SK-N-SH (cell line): Measurements from ENCODE around the gene TAF5. TPM values are rescaled to one million over a fixed set of nuclear protein-coding genes. Genes with fewer than 3 reads are reported as not detected.
"Not testable (repeated sequence)": the region's sequence is repeated elsewhere in the genome, so short reads cannot be mapped to it uniquely, and the experiment has no call there.

Source experiments
- CTCF ChIA-PET: fragments of 300-600, 350-600 bp; formaldehyde crosslinking; extraction: SDS; loops from one replicate; lab custom pipeline; 2021; lab: Yijun Ruan, JAX
- POLR2A ChIA-PET: fragments of 350-600 bp; sonication (Branson Sonifier 250); formaldehyde crosslinking; extraction: SDS; loops from one replicate; lab custom pipeline; 2020; ENCODE audit warnings: antibody characterized with exemption, inconsistent platforms; lab: Yijun Ruan, JAX
- DNase-seq: peaks from one replicate; pipeline ENCODE4 v3.0.0; 2012
- H2AFZ ChIP-seq: fragments of 200-600 bp; sonication (generic); 2 replicates; pipeline ENCODE4 v1.8.1; 2016; ENCODE audit warnings: antibody characterized with exemption, mild to moderate bottlenecking, low read depth
- H3F3A ChIP-seq: fragments of 200-600 bp; sonication (generic); replicated peaks from 2 replicates; pipeline ENCODE3; 2016; ENCODE audit warnings: antibody characterized with exemption, mild to moderate bottlenecking; ENCODE audit not compliant: insufficient read depth
- H3K27ac ChIP-seq, 2 experiments: fragments of 200-500 bp in 1 of 2; fragments of 200-600 bp in 1 of 2; sonication (Bioruptor generic) in 1 of 2; sonication (generic), shearing (Covaris generic) in 1 of 2; 2 replicates each; pipeline versions ENCODE4 v1.5.1 to v1.6.1; 2014 to 2016; ENCODE audit warnings: low read depth in 2 of 2, inconsistent platforms in 1 of 2, low read length in 1 of 2, mild to moderate bottlenecking in 1 of 2, mixed read lengths in 1 of 2
- H3K27me3 ChIP-seq: fragments of 200-600 bp; sonication (generic), shearing (Covaris generic); 2 replicates; pipeline ENCODE4 v1.6.1; 2016; ENCODE audit warnings: mixed run types; ENCODE audit not compliant: insufficient read depth
- H3K36me3 ChIP-seq, 2 experiments: fragments of 200-500 bp in 1 of 2; fragments of 200-600 bp in 1 of 2; sonication (Bioruptor generic) in 1 of 2; sonication (generic) in 1 of 2; replicated peaks in 1 of 2; 2 replicates each; pipeline versions ENCODE3 to v1.5.1; 2014 to 2016; ENCODE audit warnings: low read length in 1 of 2, mild to moderate bottlenecking in 1 of 2; ENCODE audit not compliant: insufficient read depth in 2 of 2, control insufficient read depth in 1 of 2
- H3K4me1 ChIP-seq, 2 experiments: fragments of 200-500 bp in 1 of 2; fragments of 200-600 bp in 1 of 2; sonication (Bioruptor generic) in 1 of 2; sonication (generic), shearing (Covaris generic) in 1 of 2; 2 replicates each; pipeline versions ENCODE4 v1.5.1 to v1.6.1; 2014 to 2016; ENCODE audit warnings: low read depth in 1 of 2, low read length in 1 of 2, mixed run types in 1 of 2; ENCODE audit not compliant: insufficient read depth in 2 of 2, control insufficient read depth in 1 of 2
- H3K4me2 ChIP-seq: fragments of 200-600 bp; sonication (generic), shearing (Covaris generic); 2 replicates; pipeline ENCODE4 v1.6.1; 2017; ENCODE audit warnings: mixed run types
- H3K4me3 ChIP-seq, 2 experiments: fragments of 200-500 bp in 1 of 2; fragments of 200-600 bp in 1 of 2; sonication (Bioruptor generic) in 1 of 2; sonication (generic), shearing (Covaris generic) in 1 of 2; 2 replicates each; pipeline versions ENCODE4 v1.5.1 to v1.8.1; 2014 to 2016; ENCODE audit warnings: low read depth in 2 of 2, inconsistent platforms in 1 of 2, low read length in 1 of 2, mild to moderate bottlenecking in 1 of 2, mixed read lengths in 1 of 2, moderate library complexity in 1 of 2
- H3K79me2 ChIP-seq: fragments of 200-600 bp; sonication (generic); 2 replicates; pipeline ENCODE4 v1.8.1; 2017; ENCODE audit warnings: mild to moderate bottlenecking; ENCODE audit not compliant: insufficient read depth
- H3K9ac ChIP-seq: fragments of 200-600 bp; sonication (generic); 2 replicates; pipeline ENCODE4 v1.6.1; 2017; ENCODE audit warnings: mixed run types
- H3K9me2 ChIP-seq: fragments of 200-600 bp; sonication (generic); 2 replicates; pipeline ENCODE4 v1.6.1; 2017; ENCODE audit warnings: mixed run types
- H3K9me3 ChIP-seq: fragments of 200-600 bp; sonication (generic); 2 replicates; pipeline ENCODE4 v1.6.1; 2017; ENCODE audit warnings: mixed run types, mild to moderate bottlenecking, moderate library complexity
- H4K20me1 ChIP-seq: fragments of 200-600 bp; sonication (generic); 2 replicates; pipeline ENCODE4 v1.6.1; 2017; ENCODE audit warnings: mild to moderate bottlenecking, mixed run types; ENCODE audit not compliant: insufficient read depth
- CTCF ChIP-seq: fragments of 200-600 bp; sonication (generic); IDR thresholded peaks from 2 replicates; pipeline ENCODE4 v1.6.1; 2017; ENCODE audit warnings: antibody characterized with exemption, mild to moderate bottlenecking, moderate library complexity
- FOSL2 ChIP-seq: IDR thresholded peaks from 2 replicates; pipeline ENCODE4 v1.4.0; 2012; ENCODE audit warnings: low read depth, mild to moderate bottlenecking, moderate library complexity, borderline replicate concordance
- FOXJ3 ChIP-seq: sonication (generic); formaldehyde crosslinking; IDR thresholded peaks from 2 replicates; pipeline ENCODE4 v1.5.1; 2020; ENCODE audit warnings: mild to moderate bottlenecking, missing genetic modification reagents
- GABPA ChIP-seq: IDR thresholded peaks from 2 replicates; pipeline ENCODE4 v1.4.0; 2012; ENCODE audit warnings: low read depth, mild to moderate bottlenecking
- MEF2A ChIP-seq: IDR thresholded peaks from 2 replicates; pipeline ENCODE4 v1.4.0; 2012; ENCODE audit warnings: low read depth, borderline replicate concordance
- PBX3 ChIP-seq: IDR thresholded peaks from 2 replicates; pipeline ENCODE4; 2012
- RAD21 ChIP-seq: IDR thresholded peaks from 2 replicates; pipeline ENCODE4 v1.6.1; 2012; ENCODE audit warnings: mild to moderate bottlenecking, low read length
- SMC3 ChIP-seq: IDR thresholded peaks from 2 replicates; pipeline ENCODE4 v1.6.1; 2012; ENCODE audit warnings: low read depth, low read length, improper control_type of control experiment
- WGBS: methylation state at CpG from one replicate; pipeline ENCODE4 v1.1.6; 2017; ENCODE audit warnings: low lambda C conversion rate; 5-methylcytosine and 5-hydroxymethylcytosine counted together
- polyA plus RNA-seq, 3 experiments: library from polyadenylated mRNA; depleted of rRNA; stranded (reverse); fragments of >200 nt; gene quantifications; 2 replicates each; pipeline ENCODE4 v1.2.3, GENCODE V29; 2012

TAF5 gene
- polyA plus RNA-seq, 1 of the 3 experiments (the other 2 are of a cell fraction), result 1.3 TPM

- H4K20me1 ChIP-seq, H3K9me3 ChIP-seq, H3F3A ChIP-seq, H3K9me2 ChIP-seq, H3K4me1 ChIP-seq, H3K4me3 ChIP-seq, DNase-seq, H3K36me3 ChIP-seq, H3K4me2 ChIP-seq, POLR2A ChIA-PET, H3K27ac ChIP-seq, H3K9ac ChIP-seq, H3K27me3 ChIP-seq, H2AFZ ChIP-seq, H3K79me2 ChIP-seq: not testable (repeated sequence)
- CTCF ChIA-PET, result interaction anchor here (1.3 kb wide), 1 partner anchor 27 kb away, joined by 6 read pairs; no protein-coding TSS in a partner anchor
- WGBS, result 69% methylated on average over 9 of the region's 9 CpGs
- TF ChIP-seq FOSL2 (peak; percentile 48; the same call in 1 of the 2 replicates), PBX3 (0 out of 2 replicates have a peak, but pooled peaks have one; percentile 13)
These were observed 7.0 kb upstream of the TAF5 start for GRCh38 chr10:103360791-103361190.

GRCh38 chr10:103367379-103367781 lies 396 bp upstream of the TAF5 start:
- 23% methylated on average over 10 of the region's 10 CpGs for WGBS
- Histone ChIP-seq H3K4me3 (peak overlapping the region; percentile 69 to 90), H3K36me3 (no peaks in the 10 kb centered on the region), H2AFZ (peak overlapping the region; percentile 95), H3K4me2 (peak overlapping the region; percentile 75), H3K27ac (peak overlapping the region; percentile 64 to 79), H3F3A (peaks cover 14% of the 10 kb centered on the region), H3K4me1 (peaks cover 0 to 3% of the 10 kb centered on the region in 2 experiments; a peak in 1 of 4 replicates), H3K9ac (peak overlapping the region; percentile 72; the same call in 1 of the 2 replicates), H4K20me1 (no peaks in the 10 kb centered on the region), H3K27me3 (no peaks in the 10 kb centered on the region), H3K9me2 (no peaks in the 10 kb centered on the region), H3K79me2 (peaks cover 37% of the 10 kb centered on the region), H3K9me3 (no peaks in the 10 kb centered on the region)
- CTCF ChIA-PET, result interaction anchor here (0.9 to 1.4 kb wide), 2 partner anchors 14 to 17 kb away, joined by 3 to 4 read pairs; partner anchors contain the start of gene PCGF6
- TF ChIP-seq CTCF (no peak), RAD21 (no peak), SMC3 (no peak), GABPA (no peak), FOXJ3 (CRISPR knock-in tag) (0 out of 2 replicates have a peak, but pooled peaks have one; percentile 39), MEF2A (no peak)
- DNase-seq, result peak; percentile 25
- POLR2A ChIA-PET, result interaction anchor here (0.7 to 1.8 kb wide), 3 partner anchors 9 to 653 kb away, joined by 3 to 5 read pairs (median 3); partner anchors contain the start of genes ARL3, ATP5MK and PDCD11
